ENCODE measurements around the gene KLK4.
A peak's percentile ranks its signal among the peaks of the same experiment; 100 is the strongest.

The KLK4 gene

DNA sequence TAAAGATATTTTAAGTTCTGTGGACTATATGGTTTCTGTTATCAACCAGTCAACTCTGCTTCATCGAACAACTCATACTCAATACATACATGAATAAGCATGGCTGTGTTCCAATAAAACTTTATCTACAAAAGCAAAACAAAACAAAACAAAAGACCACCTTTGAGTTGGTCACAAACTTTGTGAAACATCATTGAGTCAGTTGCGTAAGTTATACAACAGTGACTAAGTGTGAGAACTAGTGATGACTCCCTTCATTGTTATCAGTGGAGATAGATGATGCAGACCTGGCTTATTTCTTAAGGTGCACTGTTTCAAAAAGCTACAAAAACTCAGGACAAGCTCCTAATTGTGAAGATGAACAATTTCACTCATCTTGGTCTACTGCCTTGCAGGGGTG, 14.5 kb upstream of the KLK4 start:
- DNase-seq (ENCODE audit: low read depth) = no peak
- TF ChIP-seq, protein P1, sequence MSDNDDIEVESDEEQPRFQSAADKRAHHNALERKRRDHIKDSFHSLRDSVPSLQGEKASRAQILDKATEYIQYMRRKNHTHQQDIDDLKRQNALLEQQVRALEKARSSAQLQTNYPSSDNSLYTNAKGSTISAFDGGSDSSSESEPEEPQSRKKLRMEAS (IDR thresholded peaks at IDR 0.05; ENCODE audit: low read depth, low read length) = no peak
- TF ChIP-seq MYC (IDR thresholded peaks at IDR 0.05; ENCODE audit: low read depth, low read length) (no peak), POLR2A (IDR thresholded peaks at IDR 0.05; ENCODE audit: extremely low read depth, insufficient read length) (no peak)
- TF ChIP-seq, protein P2, sequence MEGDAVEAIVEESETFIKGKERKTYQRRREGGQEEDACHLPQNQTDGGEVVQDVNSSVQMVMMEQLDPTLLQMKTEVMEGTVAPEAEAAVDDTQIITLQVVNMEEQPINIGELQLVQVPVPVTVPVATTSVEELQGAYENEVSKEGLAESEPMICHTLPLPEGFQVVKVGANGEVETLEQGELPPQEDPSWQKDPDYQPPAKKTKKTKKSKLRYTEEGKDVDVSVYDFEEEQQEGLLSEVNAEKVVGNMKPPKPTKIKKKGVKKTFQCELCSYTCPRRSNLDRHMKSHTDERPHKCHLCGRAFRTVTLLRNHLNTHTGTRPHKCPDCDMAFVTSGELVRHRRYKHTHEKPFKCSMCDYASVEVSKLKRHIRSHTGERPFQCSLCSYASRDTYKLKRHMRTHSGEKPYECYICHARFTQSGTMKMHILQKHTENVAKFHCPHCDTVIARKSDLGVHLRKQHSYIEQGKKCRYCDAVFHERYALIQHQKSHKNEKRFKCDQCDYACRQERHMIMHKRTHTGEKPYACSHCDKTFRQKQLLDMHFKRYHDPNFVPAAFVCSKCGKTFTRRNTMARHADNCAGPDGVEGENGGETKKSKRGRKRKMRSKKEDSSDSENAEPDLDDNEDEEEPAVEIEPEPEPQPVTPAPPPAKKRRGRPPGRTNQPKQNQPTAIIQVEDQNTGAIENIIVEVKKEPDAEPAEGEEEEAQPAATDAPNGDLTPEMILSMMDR (IDR thresholded peaks at IDR 0.05; ENCODE audit: low read depth, low read length) = no peak
- no peak overlapping the region for H3K4me3 ChIP-seq (ENCODE audit: low read depth, low read length)

DNA sequence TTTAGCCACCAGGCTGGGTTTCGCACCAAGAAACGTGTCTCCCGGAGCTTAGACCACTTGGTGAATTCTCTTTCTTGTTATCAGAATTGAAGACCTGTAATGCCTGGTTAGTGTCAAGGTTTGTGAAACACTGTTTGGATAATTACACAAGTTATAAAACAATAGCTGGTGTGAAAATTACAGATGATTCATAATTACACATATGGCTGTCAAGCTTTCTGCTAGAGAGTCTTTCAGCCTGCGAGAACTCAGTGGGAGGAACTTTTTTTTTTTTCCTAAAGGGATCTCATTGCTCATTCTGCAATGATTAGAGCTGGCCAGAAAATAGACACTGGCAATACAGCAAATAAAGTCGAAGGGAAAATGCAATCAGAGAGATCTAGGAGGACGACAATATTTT, 13.4 kb upstream of the KLK4 start:
- H3K4me3 ChIP-seq (ENCODE audit: low read depth, low read length) = no peak overlapping the region
- TF ChIP-seq, protein P1 (IDR thresholded peaks at IDR 0.05; ENCODE audit: low read depth, low read length) = no peak
- no peak for TF ChIP-seq POLR2A (IDR thresholded peaks at IDR 0.05; ENCODE audit: extremely low read depth, insufficient read length)
- TF ChIP-seq, protein P2 (IDR thresholded peaks at IDR 0.05; ENCODE audit: low read depth, low read length) = no peak
- TF ChIP-seq MYC (IDR thresholded peaks at IDR 0.05; ENCODE audit: low read depth, low read length) = no peak
- DNase-seq (ENCODE audit: low read depth) = no peak

DNA sequence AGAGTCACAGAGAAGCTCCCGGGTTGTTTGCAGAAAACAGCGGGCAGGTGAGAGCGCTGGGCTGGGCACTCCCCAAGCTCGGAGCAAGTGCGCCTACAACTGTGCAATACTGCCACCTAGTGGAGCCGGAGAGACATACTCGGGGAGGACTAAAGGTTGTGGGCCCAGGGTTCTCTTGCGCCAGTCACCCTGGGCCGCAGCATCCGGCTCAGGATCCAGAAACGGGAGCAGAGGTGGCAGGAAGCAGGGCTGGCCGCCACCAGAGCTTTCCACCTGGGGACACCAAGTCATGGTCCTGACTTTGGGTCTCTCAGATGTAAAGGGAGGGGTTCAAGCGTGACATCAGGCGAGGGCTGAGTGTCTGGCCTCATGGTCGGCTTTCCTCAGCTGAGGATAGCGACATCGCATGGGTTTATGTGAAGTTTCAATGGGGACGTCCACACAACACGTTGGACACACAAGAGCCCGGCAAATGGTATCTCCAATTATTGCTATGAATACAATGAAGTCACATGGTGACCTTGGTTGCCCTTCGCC, 11.2 kb upstream of the KLK4 start:
- peak; percentile 81 for DNase-seq (ENCODE audit: low read depth)
- TF ChIP-seq, protein P1 (IDR thresholded peaks at IDR 0.05; ENCODE audit: low read depth, low read length) = no peak
- TF ChIP-seq POLR2A (IDR thresholded peaks at IDR 0.05; ENCODE audit: extremely low read depth, insufficient read length) = no peak
- TF ChIP-seq, protein P2 (IDR thresholded peaks at IDR 0.05; ENCODE audit: low read depth, low read length) = peak; percentile 74
- no peak overlapping the region for H3K4me3 ChIP-seq (ENCODE audit: low read depth, low read length)

- no peak overlapping the region for H3K4me3 ChIP-seq (ENCODE audit: low read depth, low read length)
- TF ChIP-seq, protein P1 (IDR thresholded peaks at IDR 0.05; ENCODE audit: low read depth, low read length) = no peak
- no peak for TF ChIP-seq POLR2A (IDR thresholded peaks at IDR 0.05; ENCODE audit: extremely low read depth, insufficient read length)
- TF ChIP-seq MYC (IDR thresholded peaks at IDR 0.05; ENCODE audit: low read depth, low read length) = no peak
- DNase-seq (ENCODE audit: low read depth) = no peak
Measured at GRCh38 chr19:50921426-50922316, 10.5 kb upstream of the KLK4 start.

DNA sequence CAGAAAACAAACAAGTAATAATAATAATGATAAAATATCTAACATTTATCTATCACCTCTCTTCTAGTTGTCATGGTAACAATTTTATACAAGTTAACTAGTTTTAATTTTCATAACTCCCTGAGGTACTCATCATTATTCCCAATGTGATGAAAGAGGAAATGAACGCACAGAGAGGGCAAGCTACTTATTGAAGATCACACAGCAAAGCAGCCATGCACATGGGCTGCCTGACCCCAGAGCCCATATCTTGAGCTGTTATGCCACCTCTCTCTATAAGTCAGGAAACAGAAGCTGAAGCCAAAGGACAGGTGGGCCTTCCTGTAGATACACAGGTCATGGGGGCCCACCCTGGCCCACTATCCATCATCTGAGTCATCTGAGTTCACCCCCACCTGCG, 4.9 kb upstream of the KLK4 start:
- TF ChIP-seq, protein P2 (IDR thresholded peaks at IDR 0.05; ENCODE audit: low read depth, low read length) = no peak
- H3K4me3 ChIP-seq (ENCODE audit: low read depth, low read length) = no peak overlapping the region
- no peak for DNase-seq (ENCODE audit: low read depth)
